PFSK-1 (cell line): ENCODE measurements around the gene MED8.

Source experiments
- POLR2AphosphoS5 ChIP-seq: IDR thresholded peaks from 2 replicates; pipeline ENCODE4 v1.6.1; 2012; ENCODE audit warnings: low read depth, mild to moderate bottlenecking, control low read depth, low read length, moderate library complexity
- REST ChIP-seq, 2 experiments: IDR thresholded peaks; 2 replicates each; pipeline versions ENCODE4 v1.6.1 to v1.8.0; 2011 to 2012; ENCODE audit warnings: low read depth in 2 of 2, low read length in 2 of 2, control low read depth in 1 of 2, inconsistent platforms in 1 of 2, mild to moderate bottlenecking in 1 of 2, moderate library complexity in 1 of 2; ENCODE audit not compliant: insufficient read depth in 1 of 2
- SIN3A ChIP-seq: IDR thresholded peaks from 2 replicates; pipeline ENCODE4 v1.6.1; 2012; ENCODE audit warnings: mild to moderate bottlenecking, low read length, moderate library complexity, borderline replicate concordance; ENCODE audit not compliant: insufficient read depth

GRCh38 chr1:43420874-43421273 lies 31.3 kb upstream of the MED8 start:
- TF ChIP-seq POLR2AphosphoS5 = no peak
- TF ChIP-seq REST (IDR thresholded peaks at IDR 0.05; ENCODE audit: insufficient read depth in 1 of 2, low read depth in 2 of 2, low read length in 2 of 2) = no peak
- no peak for TF ChIP-seq SIN3A
